HTR-8/SVneo (cell line): ENCODE measurements around the gene DOCK4.
"Not testable (repeated sequence)": the region's sequence is repeated elsewhere in the genome, so short reads cannot be mapped to it uniquely, and the experiment has no call there.

Experiments used
- DNase-seq: peaks from one replicate; pipeline ENCODE4 v3.0.0; 2011; ENCODE audit warnings: low spot score, mixed read lengths; ENCODE audit not compliant: insufficient read length
- FAIRE-seq: peaks from 2 replicates; lab custom pipeline; 2011; peaks lifted over from hg19 to GRCh38; lab: Jason Lieb, UNC

Gene DOCK4

DNA sequence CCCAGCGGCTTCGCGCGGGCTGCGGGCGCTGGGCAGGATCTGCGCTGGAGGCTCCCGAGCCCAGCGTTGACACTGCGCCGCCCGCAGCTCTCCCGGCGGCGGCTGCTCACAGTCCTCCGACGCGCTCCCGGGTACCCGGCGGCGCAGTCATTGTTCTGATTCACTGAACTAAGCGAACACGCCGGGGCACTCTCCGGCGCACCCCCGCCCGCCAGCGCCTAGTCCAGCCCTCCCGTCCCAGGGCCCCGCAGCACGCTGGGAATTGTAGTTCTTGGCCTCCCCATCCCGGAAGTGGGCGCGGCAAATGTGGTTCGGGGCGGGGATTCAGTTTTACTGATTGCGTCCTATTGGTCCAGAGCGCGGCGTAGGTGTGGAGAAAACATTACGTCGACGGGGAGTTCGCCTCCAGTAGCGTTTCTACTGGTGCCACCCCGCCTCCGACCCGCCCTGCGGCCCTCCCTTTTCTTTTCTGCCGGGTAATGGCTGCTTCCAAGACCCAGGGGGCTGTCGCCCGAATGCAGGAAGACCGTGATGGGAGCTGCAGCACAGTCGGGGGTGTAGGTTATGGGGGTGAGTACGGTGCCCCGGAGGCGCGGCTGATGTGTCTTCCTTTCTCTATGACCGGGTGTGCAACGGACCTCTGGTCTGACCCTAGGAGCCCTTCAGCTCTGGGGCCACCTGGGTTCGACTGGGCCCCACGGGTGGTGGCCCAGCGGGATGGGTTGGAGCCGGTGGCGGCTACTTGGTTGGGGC, at the start of gene DOCK4, which contains the start of gene ZNF277:
Gene DOCK4 (minus strand): TSS at position 162 of the 753 bp plus-strand sequence. CDS start 261 bp downstream, outside the sequence.
Gene ZNF277 (plus strand): TSS at position 458 of the 753 bp plus-strand sequence. CDS start 22 bp downstream, at position 480.
- DNase-seq (peak; percentile 88), FAIRE-seq (peak; percentile 57)

- DNase-seq (no peak), FAIRE-seq (no peak)
These were observed 49.2 kb upstream of the DOCK4 start for GRCh38 chr7:112255388-112255720.

DNA sequence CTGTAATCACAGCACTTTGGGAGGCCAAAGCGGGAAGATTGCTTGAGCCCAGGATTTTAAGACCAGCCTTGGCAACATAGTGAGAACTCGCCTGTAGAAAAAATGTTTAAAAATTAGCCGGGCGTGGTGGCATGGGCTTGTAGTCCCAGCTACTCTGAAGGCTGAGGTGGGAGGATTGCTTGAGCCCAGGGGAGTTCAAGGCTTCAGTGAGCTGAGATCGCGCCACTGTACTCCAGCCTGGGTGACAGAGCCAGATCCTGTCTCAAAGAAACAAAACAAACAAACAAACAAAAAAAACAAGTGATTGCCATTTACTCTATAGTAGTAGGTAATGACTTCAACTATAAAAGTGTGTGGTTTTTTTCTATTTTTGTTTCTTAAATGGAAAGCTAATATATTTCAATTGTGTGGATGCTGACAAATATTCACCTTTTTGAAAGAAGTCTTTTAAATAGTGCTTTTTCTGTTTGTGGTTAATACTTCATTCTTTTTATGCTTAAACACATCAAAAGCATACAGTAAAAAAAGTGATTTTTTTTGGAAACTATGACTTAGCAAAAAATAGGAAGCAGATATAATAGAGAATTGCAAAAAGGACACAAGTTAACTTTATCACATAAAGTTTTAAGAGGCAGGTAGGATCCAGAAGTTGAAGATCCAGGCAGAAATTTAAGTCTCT, 48.6 kb upstream of the DOCK4 start:
- no peak for DNase-seq
- no peak for FAIRE-seq

DNA sequence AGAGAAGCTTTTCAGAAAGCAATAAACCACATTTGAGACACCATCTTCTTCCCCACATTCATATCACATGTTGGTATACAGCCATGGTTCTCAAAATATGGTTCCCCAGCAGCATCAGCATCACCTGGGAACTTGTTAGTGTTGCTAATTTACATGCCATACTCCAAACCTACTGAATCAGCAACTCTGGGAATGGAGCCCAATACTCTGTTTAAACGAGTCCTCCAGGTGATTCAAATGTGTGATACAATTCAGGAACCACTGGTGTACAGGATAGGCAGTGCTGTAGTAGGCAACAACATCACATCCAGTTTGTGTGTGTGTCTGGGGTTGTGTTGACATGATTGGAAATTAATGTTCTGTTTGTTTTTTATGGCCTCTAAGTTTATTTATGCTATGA, 48.0 kb upstream of the DOCK4 start:
- DNase-seq: no peak
- FAIRE-seq: no peak

DNA sequence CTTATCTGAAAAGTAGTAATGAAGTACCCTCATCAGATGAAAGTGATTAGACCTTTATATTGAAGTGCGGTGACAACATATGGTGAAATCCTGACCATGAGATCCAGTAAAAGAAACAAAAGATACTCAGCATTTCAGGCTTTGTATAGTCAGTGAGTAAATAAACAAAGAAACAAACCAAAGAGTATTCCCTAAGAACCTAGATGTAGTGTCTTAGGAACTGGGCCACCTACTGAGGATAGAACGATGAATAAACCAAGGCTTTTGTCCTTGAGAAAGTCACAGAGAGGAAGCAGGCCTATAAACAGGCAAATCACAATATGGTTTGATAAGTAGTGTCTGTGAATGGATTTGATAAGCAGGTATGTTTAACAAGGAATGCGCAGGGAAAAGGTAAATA, 46.5 kb upstream of the DOCK4 start:
- DNase-seq (no peak), FAIRE-seq (no peak)

- DNase-seq (no peak), FAIRE-seq (no peak)
These were observed 45.9 kb upstream of the DOCK4 start for GRCh38 chr7:112252141-112252540.

GRCh38 chr7:112249967-112250366, 43.8 kb upstream of the DOCK4 start:
- not testable (repeated sequence) for FAIRE-seq, DNase-seq

DNA sequence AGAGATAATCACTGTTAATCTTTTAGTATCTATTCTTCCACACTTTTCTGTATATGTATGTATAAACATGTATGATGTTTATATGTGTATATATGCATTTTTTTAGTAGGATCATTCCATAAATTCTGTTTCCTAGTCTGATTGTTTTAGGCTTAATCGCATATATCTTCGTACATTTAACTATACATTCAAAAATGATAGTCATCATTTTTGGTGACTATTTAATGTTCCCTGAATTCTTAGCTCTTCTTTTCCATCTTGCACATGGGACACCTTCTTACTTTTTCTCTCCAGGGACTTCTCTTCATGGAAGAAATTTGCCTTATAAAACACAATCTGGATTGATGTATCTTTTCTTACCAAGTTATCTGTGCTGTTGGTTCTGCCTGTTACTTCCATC, 42.4 kb upstream of the DOCK4 start:
- FAIRE-seq: no peak
- DNase-seq: no peak

DNA sequence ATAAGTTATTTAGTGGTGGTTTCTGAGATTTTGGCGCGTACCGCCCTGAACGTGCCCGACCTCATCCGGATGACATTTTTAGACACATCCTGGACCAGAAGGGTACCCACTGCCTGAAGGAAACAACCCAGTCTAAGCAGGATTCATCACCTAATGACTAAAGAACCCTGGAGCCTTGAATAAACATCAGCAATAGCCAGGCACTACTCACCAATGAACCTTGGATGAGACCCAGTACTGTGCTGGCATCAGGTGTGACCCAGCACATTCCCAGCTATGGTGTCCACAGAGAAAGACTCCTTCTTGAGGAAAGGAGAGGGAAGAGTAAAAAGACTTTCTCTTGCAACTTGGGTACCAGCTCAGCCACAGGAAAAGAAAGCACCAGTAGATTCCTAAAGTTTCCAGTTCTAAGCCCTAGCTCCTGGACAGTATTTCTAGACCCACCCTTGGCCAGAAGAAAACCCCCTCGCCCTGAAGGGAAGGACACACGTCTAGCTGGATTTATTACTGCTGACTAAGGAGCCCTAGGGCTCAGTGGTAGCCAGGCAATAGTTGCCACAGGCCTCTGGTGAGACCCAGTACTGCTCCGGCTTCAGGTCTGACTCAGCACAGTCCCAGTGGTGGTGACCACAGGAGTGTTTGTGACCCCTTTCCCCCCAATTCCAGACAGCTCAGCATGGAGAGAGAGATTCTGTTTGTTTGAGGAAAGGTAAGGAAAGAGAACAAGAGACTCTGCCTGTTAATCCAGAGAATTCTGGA, 32.8 kb upstream of the DOCK4 start:
- no peak for DNase-seq
- no peak for FAIRE-seq

GRCh38 chr7:112238330-112238729, 32.1 kb upstream of the DOCK4 start:
- FAIRE-seq (no peak), DNase-seq (no peak)

DNA sequence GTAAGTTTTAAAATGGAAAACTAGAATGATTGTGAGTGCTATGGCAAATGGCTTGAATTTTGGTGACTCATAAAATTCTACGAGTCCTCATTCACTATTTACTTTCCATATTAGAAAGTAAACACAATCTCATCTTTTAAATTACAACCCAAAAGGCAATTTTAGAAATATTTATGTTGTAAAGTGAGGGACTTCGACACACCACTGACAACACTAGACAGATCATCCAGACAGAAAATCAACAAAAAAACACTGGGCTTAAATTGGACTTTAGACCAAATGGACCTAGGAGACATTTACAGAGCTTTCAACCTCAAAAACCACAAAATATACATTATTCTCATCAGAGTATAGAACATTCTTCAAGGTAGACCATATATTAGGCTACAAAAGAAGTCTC, 30.4 kb upstream of the DOCK4 start:
- no peak for FAIRE-seq
- DNase-seq: no peak

- DNase-seq (no peak), FAIRE-seq (no peak)
These were observed 27.9 kb upstream of the DOCK4 start for GRCh38 chr7:112234147-112234546.

DNA sequence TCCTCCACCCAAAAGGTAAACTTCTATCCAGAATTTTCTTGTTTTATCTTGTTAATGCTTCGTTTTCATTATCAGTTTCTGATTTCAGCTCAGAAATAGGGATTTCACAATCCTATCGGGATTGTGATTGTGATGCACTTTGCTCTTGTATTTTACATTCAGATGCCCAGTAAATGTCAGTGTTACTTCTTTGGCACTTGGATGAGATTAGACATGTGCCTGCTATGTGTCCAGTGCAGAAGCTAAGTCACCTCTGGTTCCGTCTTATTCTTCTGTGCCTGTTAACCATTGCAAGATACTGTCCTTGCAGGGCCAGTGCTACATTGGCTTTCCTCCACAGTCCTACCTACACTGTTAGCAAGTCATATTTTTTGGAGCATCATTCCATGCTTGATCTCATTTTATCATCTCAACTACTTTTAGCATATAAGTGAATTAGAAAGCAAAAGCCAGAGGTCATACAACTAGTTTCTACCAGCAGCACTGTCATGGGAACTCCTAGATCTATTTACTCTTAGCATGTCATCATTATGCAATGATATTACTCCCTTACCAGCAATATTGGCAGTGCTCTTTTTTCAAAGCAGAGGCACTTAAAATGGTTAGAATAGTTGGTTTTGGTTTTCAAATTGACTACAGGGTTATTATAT, 27.0 kb upstream of the DOCK4 start:
- FAIRE-seq (no peak), DNase-seq (no peak)

DNA sequence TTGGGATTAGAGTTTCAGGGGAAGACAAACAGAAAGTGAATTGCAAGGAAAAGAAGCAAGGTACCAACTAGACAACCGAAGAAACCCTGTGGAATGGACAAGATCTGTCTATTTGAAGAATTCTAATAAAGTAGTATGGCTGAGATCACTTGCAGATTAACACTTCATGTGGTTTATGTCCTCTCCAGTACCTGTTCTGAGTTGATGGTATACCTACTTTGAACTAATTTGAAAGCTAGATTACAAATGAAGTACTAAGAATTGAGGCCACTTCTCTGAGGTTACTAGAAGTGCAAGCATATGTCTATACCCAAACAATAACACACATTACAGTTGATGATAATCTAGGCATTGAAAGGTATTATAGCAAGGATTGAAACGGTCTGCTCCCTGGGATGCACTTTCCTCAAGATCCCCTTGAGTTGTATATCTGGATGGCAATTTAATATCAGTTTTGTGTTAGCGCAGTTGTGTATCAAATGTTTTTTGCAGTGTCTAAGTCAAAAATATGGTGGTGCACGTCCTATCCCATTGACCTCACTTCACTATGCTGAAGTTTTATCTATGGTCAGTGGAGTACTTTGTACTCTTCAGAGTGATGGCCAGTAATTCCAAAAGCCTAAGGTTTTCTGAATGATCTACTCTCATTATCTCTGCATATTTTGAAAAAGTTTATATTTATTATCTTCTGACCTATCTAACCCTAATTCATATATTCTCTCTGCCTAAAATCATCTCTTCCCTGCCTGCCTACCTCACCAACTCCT, 26.2 kb upstream of the DOCK4 start:
- DNase-seq: no peak
- no peak for FAIRE-seq

- DNase-seq: no peak
- FAIRE-seq: no peak
These were observed 22.4 kb upstream of the DOCK4 start for GRCh38 chr7:112228632-112229031.

GRCh38 chr7:112226701-112227276, 20.6 kb upstream of the DOCK4 start:
- DNase-seq: no peak
- FAIRE-seq: no peak

DNA sequence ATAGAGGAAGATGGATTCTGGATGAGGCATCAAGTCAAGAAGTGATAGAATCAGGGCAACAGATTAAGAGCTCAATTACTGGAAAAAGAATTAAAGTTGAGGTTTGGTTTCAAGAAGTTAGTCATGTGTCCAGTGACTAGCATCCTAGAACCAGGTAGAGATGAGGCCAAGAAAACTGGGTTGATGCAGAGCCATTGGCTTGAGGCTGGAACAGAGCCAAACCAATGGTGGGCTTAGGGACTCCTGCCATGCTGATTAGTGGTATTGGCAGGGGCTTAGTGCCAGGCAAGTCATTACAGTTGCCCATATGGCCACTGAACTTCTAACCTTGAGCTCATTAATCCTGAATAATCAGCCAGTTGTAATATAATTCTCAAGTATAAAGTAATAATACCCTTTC, 18.8 kb upstream of the DOCK4 start:
- no peak for DNase-seq
- no peak for FAIRE-seq

GRCh38 chr7:112224186-112224585, 18.0 kb upstream of the DOCK4 start:
- FAIRE-seq (no peak), DNase-seq (no peak)

- DNase-seq (no peak), FAIRE-seq (no peak)
These were observed 17.1 kb upstream of the DOCK4 start for GRCh38 chr7:112223310-112223709.
